Kidney tubule cell (primary cell): Measurements from ENCODE around the gene PSIP1.
"Not testable (repeated sequence)": the region's sequence is repeated elsewhere in the genome, so short reads cannot be mapped to it uniquely, and the experiment has no call there.

Experiments
- DNase-seq: peaks from one replicate; pipeline ENCODE4 v3.0.0-alpha.2; 2018; ENCODE audit warnings: low spot score

The PSIP1 gene

GRCh38 chr9:15501803-15502202 is 9.0 kb downstream of the PSIP1 start:
- no peak for DNase-seq

DNA sequence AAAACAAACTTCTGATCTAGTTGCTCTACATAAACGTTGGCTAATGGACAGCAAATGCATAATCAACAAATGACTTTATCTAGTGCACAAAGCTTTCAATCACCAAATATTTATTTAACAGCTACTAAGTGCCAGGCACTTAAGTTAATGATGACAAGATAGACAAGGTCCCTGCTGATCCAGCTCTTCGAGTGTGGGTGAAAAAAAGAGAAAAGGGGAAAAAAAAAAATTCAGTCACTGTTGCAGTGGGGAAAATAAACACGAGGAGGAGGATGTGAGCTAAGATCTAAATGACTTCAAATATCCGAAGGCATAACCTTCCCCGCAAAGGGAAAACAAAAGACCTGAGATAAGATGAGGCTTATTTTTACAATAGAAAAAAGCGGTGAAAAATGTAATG is 9.6 kb downstream of the PSIP1 start:
- DNase-seq, result no peak

GRCh38 chr9:15499139-15499538 is 11.6 kb downstream of the PSIP1 start:
- no peak for DNase-seq

GRCh38 chr9:15498246-15498995 is 12.3 kb downstream of the PSIP1 start:
- DNase-seq, result no peak

DNA sequence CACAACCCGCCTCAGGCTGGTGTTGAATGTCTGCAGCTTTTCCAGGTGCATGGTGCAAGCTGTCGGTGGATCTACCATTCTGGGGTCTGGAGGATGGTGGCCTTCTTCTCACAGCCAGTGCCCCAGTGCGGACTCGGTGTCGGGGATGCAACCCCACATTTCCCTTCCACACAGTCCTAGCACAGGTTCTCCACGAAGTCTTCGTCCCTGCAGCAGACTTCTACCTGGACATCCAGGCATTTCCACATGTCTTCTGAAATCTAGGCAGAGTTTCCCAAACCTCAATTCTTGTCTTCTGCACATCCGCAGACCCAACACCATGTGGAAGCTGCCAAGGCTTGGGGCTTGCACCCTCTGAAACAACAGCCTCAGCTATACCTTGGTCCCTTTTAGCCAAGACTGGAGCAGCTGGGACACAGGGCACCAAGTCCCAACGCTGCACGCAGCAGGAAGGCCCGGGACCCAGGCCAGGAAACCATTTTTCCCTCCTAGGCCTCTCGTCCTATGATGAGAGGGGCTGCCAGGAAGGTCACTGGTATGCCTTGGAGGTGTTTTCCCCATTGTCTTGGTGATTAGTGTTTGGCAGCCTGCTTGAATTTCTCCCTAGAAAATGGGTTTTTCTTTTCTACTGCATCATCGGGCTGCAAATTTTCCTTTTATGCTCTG is 18.2 kb downstream of the PSIP1 start:
- DNase-seq, result no peak

DNA sequence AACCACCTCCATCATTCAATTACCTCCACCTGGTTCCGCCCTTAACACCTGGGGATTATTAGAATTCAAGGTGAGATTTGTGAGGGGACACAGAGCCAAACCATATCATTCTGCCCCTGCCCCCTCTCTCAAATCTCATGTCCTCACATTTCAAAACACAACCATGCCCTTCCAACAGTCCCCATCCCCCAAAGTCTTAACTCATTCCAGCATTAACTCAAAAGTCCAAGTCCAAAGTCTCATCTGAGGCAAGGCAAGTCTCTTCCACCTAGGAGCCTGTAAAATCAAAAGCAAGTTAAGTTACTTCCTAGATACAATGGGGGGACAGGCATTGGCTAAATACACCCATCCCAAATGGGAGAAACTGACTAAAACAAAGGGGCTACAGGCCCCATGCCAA is 18.8 kb downstream of the PSIP1 start:
- DNase-seq, result no peak

GRCh38 chr9:15485836-15486666 is 24.7 kb downstream of the PSIP1 start:
- peak; percentile 29 for DNase-seq

DNA sequence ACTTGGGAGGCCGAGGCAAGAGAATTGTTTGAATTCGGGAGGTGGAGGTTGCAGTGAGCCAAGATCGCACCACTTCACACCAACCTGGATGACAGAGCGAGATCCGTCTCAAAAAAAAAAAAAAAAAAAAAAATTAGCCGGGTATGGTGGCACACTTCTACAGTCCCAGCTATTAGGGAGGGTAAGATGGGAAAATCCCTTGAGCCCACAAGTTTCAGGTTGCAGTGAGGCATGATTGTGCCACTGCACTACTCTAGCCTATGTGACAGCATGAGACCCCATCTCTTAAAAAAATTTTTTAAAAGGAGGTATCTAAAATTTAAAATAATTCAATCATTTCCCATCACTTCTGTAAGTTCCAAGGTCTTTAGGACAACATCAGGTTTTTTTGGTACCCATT is 26.0 kb downstream of the PSIP1 start:
- DNase-seq, result no peak

DNA sequence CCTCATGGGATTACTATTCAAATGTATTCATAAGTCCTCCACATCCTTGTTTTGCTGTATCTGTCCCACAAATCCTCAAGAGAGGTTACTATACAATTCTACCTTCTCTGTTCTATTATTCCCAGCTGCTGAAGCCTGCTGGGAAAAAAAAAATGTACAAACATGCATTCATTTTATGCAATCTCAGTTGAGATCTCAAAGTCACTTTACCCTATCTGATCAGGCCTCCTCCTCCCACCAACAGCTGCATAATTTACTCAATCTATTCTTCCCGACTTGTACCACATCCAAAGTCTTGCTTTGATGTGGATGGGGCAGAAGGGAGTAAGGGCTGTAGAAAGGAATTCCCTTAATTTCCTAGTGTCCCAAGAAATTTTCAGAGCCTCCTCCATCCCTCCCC is 28.6 kb downstream of the PSIP1 start:
- DNase-seq, result no peak

GRCh38 chr9:15480028-15480427 is 30.7 kb downstream of the PSIP1 start:
- DNase-seq, result no peak

- DNase-seq, result no peak
Observed at GRCh38 chr9:15475923-15476536, 34.7 kb downstream of the PSIP1 start.

DNA sequence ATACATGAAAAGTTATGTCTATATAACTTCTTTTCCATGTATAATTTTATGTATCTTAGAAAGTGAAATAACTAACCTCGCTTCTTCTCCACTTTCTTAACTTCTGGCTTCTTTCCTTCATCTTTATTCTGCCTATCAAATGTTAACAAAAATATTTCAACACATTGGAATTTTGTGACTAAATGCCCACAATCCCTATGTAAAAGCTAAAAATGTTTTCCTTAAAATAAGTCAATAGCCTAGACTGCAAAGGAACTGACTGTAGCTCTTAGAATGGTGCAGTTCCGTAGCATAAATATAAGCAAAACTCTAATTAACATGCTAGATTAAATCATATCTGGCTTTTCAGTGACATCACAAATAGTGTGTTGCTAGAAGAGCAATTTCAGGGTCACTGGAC is 40.9 kb downstream of the PSIP1 start:
- no peak for DNase-seq

GRCh38 chr9:15469406-15469805 is 41.4 kb downstream of the PSIP1 start:
- no peak for DNase-seq

DNA sequence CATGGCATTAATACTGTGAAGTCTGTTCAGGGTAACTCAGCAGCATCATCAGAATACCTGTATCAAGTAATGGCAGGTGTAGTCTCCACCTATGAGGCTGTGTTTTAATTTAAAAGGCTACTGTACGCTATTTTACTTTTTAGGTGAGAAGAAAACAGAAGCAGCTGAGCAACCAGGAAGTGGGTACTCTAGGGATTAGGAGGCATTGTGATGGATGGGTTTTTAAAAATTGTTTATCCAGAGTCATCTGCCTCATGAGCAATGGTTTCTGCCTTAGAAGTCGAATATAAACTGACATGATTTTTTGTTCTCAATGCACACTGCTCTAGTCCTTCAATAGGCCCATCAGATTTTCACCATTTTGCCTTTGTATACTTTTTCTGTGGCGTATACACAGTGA is 42.6 kb downstream of the PSIP1 start:
- no peak for DNase-seq

DNA sequence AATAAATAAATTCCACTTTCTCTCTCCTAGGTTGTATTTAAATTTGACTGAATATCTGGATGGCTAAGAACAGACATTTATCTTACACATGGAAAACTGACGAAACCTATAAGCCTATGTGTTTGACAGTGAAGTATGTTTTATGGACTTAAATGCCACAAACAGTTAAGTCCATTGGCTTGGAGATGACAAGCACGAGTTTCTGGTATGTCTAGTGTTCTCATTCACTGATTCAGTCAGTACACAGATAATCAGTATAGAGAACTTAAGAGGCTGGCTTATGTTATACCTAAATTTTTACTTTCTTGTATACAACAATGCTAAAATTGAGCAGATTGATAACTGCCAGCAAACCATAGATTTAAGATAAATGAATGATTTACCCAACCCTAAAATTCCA is 49.2 kb downstream of the PSIP1 start:
- DNase-seq, result no peak

DNA sequence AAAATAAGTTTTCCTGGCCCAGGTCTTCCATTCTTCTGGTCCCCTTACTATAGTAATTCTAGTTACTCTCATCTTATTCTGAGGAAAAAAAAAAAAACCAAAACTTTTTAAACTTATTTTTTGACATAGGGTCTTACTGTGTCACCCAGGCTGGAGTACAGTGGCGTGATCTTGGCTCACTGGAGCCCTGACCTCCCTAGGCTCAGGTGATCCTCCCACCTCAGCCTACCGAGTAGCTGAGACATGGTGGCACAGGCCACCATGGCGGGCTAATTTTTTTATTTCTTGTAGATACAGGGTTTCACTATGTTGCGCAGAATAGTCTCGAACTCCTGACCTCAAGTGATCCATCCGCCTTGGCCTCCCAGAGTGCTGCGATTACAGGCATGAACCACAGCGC is 49.7 kb downstream of the PSIP1 start:
- no peak for DNase-seq

GRCh38 chr9:15453956-15454355 is 56.8 kb downstream of the PSIP1 start:
- no peak for DNase-seq

DNA sequence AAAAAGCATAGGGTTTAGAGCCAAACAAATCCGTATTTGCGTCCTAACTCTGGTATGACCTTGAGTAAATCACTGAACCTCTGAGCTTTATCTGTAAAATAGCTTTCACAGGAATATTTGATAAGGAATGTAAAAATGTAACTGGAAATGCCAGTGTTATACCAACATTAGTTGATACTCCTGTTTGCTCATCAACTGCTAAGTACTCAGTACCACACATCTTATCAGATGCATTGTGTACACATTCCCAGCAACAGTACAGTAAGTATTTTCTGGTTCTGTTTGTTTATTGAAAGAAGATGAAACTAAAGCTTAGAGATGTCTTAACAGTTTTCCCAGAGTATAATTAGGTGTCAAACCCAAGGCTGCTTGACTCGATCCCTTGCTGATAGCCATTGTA is 66.6 kb downstream of the PSIP1 start:
- no peak for DNase-seq

- not testable (repeated sequence) for DNase-seq
Observed at GRCh38 chr9:15442264-15442663, 68.5 kb downstream of the PSIP1 start.

DNA sequence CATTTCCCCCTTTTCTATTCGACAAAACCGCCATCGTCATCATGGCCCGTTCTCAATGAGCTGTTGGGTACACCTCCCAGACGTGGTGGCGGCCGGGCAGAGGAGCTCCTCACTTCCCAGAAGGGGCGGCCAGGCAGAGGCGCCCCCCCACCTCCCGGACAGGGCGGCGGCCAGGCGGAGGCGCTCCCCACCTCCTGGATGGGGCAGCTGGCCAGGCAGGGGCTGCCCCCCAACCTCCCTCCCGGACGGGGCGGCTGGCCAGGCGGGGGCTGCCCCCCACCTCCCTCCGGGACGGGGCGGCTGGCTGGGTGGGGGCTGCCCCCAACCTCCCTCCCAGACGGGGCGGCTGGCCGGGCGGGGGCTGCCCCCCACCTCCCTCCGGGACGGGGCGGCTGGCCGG is 68.9 kb downstream of the PSIP1 start:
- not testable (repeated sequence) for DNase-seq

DNA sequence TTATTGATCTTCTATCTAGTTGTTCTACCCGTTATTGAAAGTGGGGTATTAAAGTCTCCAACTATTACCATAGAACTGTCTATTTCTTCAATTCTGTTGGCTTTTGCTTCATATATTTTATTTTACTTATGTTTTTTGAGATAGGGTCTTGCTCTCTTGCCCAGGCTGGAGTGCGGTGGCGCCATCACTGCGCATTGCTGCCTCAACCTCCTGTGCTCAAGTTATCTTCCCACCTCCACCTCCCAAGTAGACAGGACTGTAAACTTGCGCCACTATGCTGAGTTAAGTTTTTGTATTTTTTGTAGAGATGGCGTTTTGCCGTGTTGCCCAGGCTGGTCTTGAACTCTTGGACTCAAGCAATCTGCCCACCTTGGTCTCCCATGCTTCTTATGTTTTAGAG is 71.9 kb downstream of the PSIP1 start:
- DNase-seq, result no peak

DNA sequence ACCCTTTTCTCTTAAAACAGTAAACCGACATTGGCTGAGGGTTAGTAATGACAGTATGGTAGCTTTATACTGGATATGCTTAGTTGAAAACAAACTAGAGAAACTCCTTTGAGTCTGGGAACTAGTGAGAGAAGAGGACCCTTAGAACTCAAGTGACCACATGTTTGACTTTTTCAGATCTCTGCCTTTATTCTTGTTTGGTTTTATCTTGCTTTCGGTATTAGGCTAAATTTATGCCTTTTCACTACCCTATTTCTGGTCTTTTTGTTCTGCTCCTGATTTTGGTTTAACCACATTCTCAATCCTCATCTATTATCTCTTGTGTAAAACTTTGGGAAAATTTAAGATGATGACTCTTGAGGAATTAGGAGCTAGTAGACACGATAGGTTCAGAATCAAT is 77.1 kb downstream of the PSIP1 start:
- no peak for DNase-seq

GRCh38 chr9:15433191-15433590 is 77.6 kb downstream of the PSIP1 start:
- DNase-seq, result no peak
